Superior temporal gyrus (tissue), 1 donor: ENCODE data around the gene NPIPB6.

Experiments used
- DNase-seq: peaks from one replicate; pipeline ENCODE4 v3.0.0-alpha.2; 2016; ENCODE audit errors: extremely low spot score

Gene NPIPB6

DNA sequence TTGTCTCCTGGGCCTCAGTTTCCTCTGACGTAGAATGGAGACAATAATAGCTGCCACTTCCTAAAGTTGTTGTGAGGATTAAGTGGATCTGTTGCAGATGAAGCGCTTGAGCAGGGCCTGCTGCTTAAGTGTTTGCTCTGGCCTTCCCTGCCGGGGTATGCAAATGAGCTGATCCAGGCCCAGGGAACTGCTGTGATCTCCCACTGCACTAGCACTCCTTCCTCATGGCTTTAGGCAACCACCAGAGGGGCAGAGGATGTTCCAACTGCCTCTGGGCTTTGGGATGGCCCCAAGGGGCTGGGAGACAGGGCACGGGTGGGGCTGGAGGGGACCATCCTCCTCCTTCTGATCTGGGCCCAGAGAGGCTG, 64.8 kb downstream of the NPIPB6 start:
- DNase-seq = no peak

DNA sequence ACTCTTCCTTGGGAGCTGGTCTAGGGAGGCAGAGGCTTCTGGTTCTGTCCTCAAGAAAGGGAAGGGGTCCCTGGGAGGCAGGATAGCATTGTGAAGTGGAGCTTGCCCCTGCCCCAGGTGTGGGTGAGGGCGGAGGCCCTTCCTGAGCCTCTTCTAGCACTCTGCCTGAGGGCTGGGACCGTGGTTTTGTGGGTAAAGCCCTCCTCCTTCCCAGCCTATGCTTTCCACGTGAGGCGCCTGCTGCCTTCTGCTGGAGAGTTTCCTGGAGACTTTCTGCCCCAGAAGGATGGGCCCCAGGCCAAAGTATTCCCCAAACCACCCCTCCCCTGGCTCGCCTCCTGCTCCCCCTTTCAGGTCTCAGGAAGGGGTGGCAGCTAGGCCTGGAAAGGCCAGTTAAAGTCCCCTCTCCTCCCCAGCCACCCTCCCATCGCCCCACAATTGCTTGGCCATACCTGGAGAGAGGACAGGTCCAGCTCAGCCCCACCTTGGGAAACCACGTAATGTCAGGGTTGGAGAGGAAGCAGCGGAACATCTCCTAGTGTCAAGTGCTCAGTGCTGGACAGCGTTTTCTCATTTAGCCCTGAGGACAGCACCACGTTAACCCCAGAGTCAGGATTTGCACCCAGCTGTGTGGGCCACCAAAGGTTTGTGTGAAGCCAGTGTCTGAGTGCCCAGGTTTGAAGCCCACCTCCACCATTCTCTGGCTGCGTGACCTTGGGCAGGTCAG, 65.4 kb downstream of the NPIPB6 start:
- no peak for DNase-seq

DNA sequence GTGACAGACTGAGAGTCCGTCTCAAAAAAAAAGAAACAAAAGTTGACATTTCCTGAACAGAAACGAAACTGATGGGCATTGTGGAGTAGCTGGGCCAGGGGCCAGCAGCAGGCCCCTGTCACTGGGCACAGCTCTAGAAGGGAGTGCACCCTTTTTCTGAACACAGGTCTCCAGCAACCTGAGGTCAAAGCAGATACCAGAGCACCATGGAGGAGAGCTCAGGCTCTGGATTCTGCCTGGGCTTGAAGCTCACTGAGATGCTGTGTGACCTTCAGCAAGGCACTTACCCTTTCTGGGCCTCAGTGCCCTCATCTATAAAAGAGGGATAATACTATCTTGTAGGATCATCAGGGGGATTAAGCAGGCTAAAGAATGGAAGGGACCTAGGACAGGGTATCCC, 66.0 kb downstream of the NPIPB6 start:
- DNase-seq = no peak

DNA sequence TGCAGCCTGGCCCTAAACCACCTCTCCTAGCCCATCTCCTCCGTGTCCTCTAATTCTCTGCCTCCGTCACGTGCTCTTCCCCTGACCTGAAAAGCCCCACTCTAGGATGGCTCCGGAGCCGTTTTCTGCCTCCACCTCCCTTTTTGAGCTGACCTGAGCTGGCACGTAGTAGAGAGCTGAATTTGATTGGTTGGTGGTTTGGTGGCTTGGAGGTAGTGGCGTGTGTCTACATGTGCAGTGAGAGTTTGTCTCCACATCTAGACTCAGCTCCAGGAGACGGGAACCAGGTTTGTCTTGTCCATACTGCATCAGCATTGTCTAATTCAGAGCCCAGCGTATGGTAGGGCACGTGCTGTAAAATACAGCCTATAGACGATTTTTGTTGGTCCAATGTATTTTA, 68.0 kb downstream of the NPIPB6 start:
- no peak for DNase-seq

DNA sequence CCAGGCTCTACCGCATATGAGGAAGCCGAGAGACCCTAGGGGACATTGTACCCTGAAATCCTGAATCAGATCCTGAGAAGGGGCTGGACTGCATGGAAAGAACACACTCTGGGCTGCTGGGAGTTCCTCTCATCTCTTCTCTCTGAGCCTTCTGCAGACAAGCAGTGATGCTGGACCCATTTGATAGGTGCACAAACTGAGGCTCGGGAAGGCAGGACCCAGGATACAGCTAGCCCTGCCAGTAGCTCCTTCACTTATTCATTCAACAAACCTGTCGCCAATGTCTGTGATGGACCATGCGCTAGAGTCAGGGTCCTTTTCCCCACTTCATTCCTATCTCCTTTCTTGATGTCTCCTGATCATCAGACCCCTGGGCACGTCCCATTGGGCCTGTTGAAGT, 69.1 kb downstream of the NPIPB6 start:
- DNase-seq = no peak

DNA sequence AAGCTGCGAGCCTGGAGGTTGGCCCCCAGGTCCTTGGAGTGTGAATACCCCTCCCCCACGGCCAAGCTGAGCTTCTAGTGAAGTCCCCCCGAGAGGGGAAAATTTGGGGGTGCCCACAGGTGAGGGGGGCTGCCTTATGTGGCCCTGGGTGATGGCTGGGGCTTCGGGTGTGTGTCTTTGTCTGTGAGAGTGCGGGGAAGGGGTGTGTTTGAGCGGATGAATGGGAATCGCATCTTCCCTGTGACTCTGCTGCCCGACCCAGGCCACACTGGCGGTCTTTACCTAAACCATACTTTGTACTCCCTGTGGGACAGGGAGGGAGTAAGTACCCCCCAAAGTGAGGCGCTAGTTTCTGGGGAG, 69.7 kb downstream of the NPIPB6 start:
- no peak for DNase-seq

DNA sequence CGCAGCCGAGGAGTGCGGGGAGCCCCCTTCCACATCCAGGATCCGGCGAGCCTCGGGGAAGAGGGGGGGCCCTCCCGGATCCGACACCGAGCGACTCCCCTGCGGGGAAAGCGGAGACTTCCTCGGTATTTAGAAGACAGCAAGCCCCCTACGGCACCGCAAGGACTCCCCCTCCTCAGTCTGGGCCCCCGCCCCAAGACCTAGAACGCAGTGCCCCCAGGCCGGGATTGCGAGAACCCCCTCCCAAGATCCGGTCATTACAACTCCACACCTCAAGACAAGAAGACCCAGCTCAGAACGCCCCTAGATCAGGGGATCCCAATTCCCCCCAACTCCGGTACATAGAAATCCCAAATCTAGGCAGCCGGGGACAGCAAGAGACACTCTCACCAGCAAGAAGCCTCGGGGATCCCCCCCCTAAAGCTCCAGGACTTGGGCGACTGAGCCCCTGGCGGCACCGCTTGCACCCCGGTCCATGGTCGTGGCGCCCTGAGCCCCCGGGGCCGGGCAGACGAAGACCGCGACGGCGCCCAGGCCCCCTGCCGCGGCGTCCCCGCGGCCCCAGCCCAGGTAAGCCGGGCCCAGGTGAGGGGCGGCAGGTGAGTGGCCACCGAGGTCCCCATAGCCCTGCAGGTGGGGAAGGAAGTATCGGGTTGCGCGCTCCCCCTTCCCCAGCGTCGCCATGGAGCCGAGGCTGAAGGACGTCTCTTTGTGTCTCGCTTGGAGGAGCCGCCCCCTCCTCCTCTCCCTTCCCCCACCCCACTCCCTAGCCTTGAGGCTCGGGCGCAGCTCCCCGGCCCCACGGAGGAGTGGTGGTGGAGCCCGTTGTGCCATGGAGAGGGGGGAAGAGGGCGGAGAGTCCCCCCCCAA, 70.3 kb downstream of the NPIPB6 start:
- no peak for DNase-seq
